ENCODE data around the gene SNTG2.

SNTG2 gene

DNA sequence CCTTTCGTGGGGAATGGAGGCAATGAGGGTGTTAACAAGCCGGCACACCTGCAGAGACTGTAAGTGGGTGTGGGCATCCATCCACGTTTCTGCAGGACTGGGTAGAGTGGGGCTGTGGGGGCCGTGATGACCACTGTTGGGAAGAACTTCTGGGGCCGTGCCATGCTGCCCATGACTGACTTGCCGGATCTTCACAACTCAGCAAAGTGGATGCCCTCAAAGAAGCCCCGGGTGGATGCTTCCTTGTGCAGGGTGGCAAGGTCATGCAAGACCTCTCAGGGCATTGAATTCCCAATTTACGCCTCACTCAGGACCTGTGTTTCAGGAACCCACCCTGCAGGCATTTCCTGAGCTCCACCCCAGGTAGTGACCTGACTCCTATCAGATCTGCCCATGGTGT lies 319.2 kb downstream of the SNTG2 start:
- no peak for DNase-seq (ENCODE audit: extremely low read depth, low read depth)
- no peak for TF ChIP-seq CTCF (IDR thresholded peaks at IDR 0.05; ENCODE audit: low read depth, low read length)

- TF ChIP-seq CTCF (IDR thresholded peaks at IDR 0.05; ENCODE audit: low read depth, low read length), result no peak
- DNase-seq (ENCODE audit: extremely low read depth, low read depth), result no peak
Measured at GRCh38 chr2:1272835-1273234, 322.2 kb downstream of the SNTG2 start.

- no peak for TF ChIP-seq CTCF (IDR thresholded peaks at IDR 0.05; ENCODE audit: low read depth, low read length)
- DNase-seq (ENCODE audit: extremely low read depth, low read depth), result no peak
Measured at GRCh38 chr2:1277634-1278033, 327.0 kb downstream of the SNTG2 start.

GRCh38 chr2:1278125-1278524 lies 327.5 kb downstream of the SNTG2 start:
- DNase-seq (ENCODE audit: extremely low read depth, low read depth), result no peak
- TF ChIP-seq CTCF (IDR thresholded peaks at IDR 0.05; ENCODE audit: low read depth, low read length), result no peak

DNA sequence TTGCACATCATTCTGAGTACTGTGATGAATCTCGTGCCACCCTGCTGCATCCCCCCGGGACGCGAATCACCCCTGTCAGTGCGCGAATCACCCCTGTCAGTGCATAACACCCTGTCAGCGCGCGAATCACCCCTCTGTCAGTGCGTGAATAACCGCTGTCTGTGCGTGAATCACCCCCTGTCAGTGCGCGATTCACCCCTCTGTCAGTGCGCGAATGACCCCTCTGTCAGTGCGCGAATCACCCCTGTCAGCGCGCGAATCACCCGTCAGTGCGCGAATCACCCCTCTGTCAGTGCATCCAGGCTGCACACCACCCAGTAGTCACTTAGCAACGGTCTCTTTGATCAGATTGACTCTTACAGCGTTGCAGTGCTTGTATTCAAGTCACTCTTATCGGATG lies 328.2 kb downstream of the SNTG2 start:
- no peak for TF ChIP-seq CTCF (IDR thresholded peaks at IDR 0.05; ENCODE audit: low read depth, low read length)
- no peak for DNase-seq (ENCODE audit: extremely low read depth, low read depth)

DNA sequence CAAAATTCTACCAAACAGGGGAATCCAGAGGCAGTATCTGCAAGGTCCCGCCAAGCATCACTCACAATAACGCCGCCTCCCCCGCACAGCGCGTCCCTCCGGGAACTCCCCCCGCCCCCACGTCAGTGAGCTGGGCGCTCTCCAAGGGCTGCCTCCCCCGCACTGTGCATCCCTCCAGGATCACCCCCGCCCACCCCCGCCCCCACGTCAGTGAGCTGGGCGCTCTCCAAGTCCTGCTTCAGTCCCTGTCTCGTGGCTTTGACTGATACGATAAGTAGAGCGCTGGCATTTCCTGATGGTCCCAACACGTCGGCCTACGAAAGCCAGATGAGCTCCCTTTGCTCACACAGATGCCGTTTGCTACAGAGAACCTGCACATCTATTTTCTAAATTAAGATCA lies 331.9 kb downstream of the SNTG2 start:
- TF ChIP-seq CTCF (IDR thresholded peaks at IDR 0.05; ENCODE audit: low read depth, low read length), result no peak
- no peak for DNase-seq (ENCODE audit: extremely low read depth, low read depth)

DNA sequence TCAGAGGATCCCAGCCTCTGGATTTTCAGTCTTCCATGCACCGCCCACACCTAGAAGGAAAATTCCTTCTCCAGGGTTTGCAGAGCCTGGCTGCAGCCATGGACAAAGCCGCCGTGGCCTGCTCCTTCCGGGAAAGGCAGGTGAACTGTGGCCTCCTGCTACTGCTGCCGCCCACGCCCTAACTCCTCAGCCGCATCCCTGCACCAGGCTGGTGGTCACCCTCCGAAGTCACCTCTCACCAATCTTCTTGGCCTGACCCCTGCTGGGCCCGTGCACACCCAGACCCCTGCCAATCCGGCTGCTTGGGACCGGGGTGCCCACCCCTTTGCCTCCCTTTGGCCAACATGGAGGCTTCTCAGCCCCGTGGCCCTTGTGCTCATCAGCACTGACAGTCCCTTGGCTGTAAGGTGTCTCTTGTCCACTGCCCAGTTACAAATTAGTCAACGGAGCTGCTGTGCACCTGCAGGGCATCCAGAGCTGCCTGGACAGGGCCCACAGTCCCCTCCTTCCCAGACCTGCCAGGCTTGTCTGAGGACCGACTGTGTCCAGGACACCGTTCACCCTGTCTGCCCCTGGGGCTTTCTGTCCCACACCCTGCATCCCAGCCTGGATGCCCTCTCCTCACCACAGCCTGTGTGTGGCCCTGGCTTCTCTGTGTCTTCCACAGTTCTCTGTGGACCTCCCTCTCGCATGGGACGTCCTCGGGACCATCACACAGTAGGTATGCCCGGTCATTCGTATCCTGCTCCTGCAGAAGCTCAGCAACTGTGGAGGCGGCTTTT lies 332.6 kb downstream of the SNTG2 start:
- no peak for TF ChIP-seq CTCF (IDR thresholded peaks at IDR 0.05; ENCODE audit: low read depth, low read length)
- no peak for DNase-seq (ENCODE audit: extremely low read depth, low read depth)
